ENCODE results near the gene HOXC9.

HOXC9 gene

DNA sequence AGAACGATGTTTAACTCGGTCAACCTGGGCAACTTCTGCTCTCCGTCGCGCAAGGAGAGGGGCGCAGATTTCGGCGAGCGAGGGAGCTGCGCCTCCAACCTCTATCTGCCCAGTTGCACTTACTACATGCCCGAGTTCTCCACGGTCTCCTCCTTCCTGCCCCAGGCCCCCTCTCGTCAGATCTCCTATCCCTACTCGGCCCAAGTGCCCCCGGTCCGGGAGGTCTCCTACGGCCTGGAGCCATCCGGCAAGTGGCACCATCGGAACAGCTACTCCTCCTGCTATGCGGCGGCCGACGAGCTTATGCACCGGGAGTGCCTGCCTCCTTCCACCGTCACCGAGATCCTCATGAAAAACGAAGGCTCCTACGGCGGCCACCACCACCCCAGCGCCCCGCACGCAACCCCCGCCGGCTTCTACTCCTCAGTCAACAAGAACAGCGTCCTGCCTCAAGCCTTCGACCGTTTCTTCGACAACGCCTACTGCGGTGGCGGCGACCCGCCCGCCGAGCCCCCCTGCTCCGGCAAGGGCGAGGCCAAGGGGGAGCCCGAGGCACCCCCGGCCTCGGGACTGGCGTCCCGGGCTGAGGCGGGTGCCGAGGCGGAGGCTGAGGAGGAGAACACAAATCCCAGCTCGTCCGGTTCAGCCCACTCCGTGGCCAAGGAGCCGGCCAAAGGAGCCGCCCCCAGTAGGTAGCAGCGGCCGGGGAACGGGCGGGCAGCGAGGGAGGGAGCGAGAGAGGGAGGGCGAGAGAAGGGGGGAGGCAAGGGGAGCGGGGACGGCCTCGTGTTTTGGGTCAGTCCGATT lies 26.5 kb upstream of the HOXC9 start:
- Histone ChIP-seq H3K9ac (ENCODE audit: low read depth, low read length, poor library complexity, severe bottlenecking) (no peak overlapping the region), H3K9me3 (ENCODE audit: insufficient read depth, low read depth, low read length) (no peaks in the 10 kb centered on the region), H2AFZ (ENCODE audit: low read length) (no peak overlapping the region), H3K4me2 (ENCODE audit: low read depth, low read length, poor library complexity, severe bottlenecking) (no peak overlapping the region), H3K9me2 (replicated peaks; ENCODE audit: low read depth, low read length) (no peaks in the 10 kb centered on the region), H3K4me1 (ENCODE audit: insufficient read depth, low read length, poor library complexity, severe bottlenecking) (no peaks in the 10 kb centered on the region), H3K27me3 (ENCODE audit: insufficient read depth, low read length, poor library complexity, severe bottlenecking) (no peaks in the 10 kb centered on the region), H3K4me3 (ENCODE audit: low read length, poor library complexity, severe bottlenecking) (no peak overlapping the region), H3K36me3 (ENCODE audit: insufficient read depth, low read length) (no peaks in the 10 kb centered on the region), H3K79me2 (ENCODE audit: insufficient read depth, low read length) (no peaks in the 10 kb centered on the region), H4K20me1 (ENCODE audit: insufficient read depth, low read length, poor library complexity, severe bottlenecking) (no peaks in the 10 kb centered on the region), H3F3A (ENCODE audit: low read depth) (no peaks in the 10 kb centered on the region)
- TF ChIP-seq EZH2phosphoT487 (IDR thresholded peaks at IDR 0.05; ENCODE audit: borderline replicate concordance), result no peak
- no peak for TF ChIP-seq CTCF (conservative IDR thresholded peaks at IDR 0.05; ENCODE audit: low read length)

GRCh38 chr12:53974084-53975063 lies 25.6 kb upstream of the HOXC9 start, which contains the start of gene HOTAIR:
TSS of gene HOTAIR (minus strand) at chr12:53974954.
- Histone ChIP-seq H3K27me3 (ENCODE audit: insufficient read depth, low read length, poor library complexity, severe bottlenecking) (no peaks in the 10 kb centered on the region), H3K36me3 (ENCODE audit: insufficient read depth, low read length) (no peaks in the 10 kb centered on the region), H3K4me3 (ENCODE audit: low read length, poor library complexity, severe bottlenecking) (no peak within 1 kb of the TSS), H3F3A (ENCODE audit: low read depth) (no peaks in the 10 kb centered on the region), H3K79me2 (ENCODE audit: insufficient read depth, low read length) (no peaks in the 10 kb centered on the region), H3K4me2 (ENCODE audit: low read depth, low read length, poor library complexity, severe bottlenecking) (no peak within 1 kb of the TSS), H4K20me1 (ENCODE audit: insufficient read depth, low read length, poor library complexity, severe bottlenecking) (no peaks in the 10 kb centered on the region), H3K4me1 (ENCODE audit: insufficient read depth, low read length, poor library complexity, severe bottlenecking) (peaks cover 5% of the 10 kb centered on the region), H3K9me2 (replicated peaks; ENCODE audit: low read depth, low read length) (no peaks in the 10 kb centered on the region), H2AFZ (ENCODE audit: low read length) (no peak within 1 kb of the TSS), H3K9me3 (ENCODE audit: insufficient read depth, low read depth, low read length) (no peaks in the 10 kb centered on the region), H3K9ac (ENCODE audit: low read depth, low read length, poor library complexity, severe bottlenecking) (no peak within 1 kb of the TSS)
- TF ChIP-seq EZH2phosphoT487 (IDR thresholded peaks at IDR 0.05; ENCODE audit: borderline replicate concordance) (no peak), CTCF (conservative IDR thresholded peaks at IDR 0.05; ENCODE audit: low read length) (no peak)

- H3K4me3 ChIP-seq (ENCODE audit: low read length, poor library complexity, severe bottlenecking), result no peak overlapping the region
- no peaks in the 10 kb centered on the region for H4K20me1 ChIP-seq (ENCODE audit: insufficient read depth, low read length, poor library complexity, severe bottlenecking)
Observed at GRCh38 chr12:53975064-53975471, 24.9 kb upstream of the HOXC9 start.

More at GRCh38 chr12:53975064-53975471, 24.9 kb upstream of the HOXC9 start:
- Histone ChIP-seq H3K9me3 (ENCODE audit: insufficient read depth, low read depth, low read length) (no peaks in the 10 kb centered on the region), H3K36me3 (ENCODE audit: insufficient read depth, low read length) (no peaks in the 10 kb centered on the region), H3F3A (ENCODE audit: low read depth) (no peaks in the 10 kb centered on the region), H3K79me2 (ENCODE audit: insufficient read depth, low read length) (no peaks in the 10 kb centered on the region), H3K27me3 (ENCODE audit: insufficient read depth, low read length, poor library complexity, severe bottlenecking) (no peaks in the 10 kb centered on the region), H3K4me1 (ENCODE audit: insufficient read depth, low read length, poor library complexity, severe bottlenecking) (peaks cover 11% of the 10 kb centered on the region), H3K9me2 (replicated peaks; ENCODE audit: low read depth, low read length) (no peaks in the 10 kb centered on the region), H3K9ac (ENCODE audit: low read depth, low read length, poor library complexity, severe bottlenecking) (no peak overlapping the region), H2AFZ (ENCODE audit: low read length) (no peak overlapping the region), H3K4me2 (ENCODE audit: low read depth, low read length, poor library complexity, severe bottlenecking) (no peak overlapping the region)
- TF ChIP-seq CTCF (conservative IDR thresholded peaks at IDR 0.05; ENCODE audit: low read length) (no peak), EZH2phosphoT487 (IDR thresholded peaks at IDR 0.05; ENCODE audit: borderline replicate concordance) (no peak)

All from Loucy (cell line).